ENCODE measurements around the gene MBTPS2. TPM values are rescaled to one million over a fixed set of nuclear protein-coding genes. Genes with fewer than 3 reads are reported as not detected.

The MBTPS2 gene
- total and polyA plus RNA-seq, 9 of the 15 experiments (the other 6 are each of a cell fraction or from before 2014, with no cell fraction given), result 2.3 to 18.7 (median 4.0) TPM

- no peak for ATAC-seq
- H3K27ac ChIP-seq (ENCODE audit: extremely low read depth, low read depth, low read length), result no peak overlapping the region
- intact Hi-C loops (cut with micrococcal nuclease), result loop anchor here (5.0 kb wide), 1 partner anchor 38 kb away; no protein-coding TSS in a partner anchor
Measured at GRCh38 chrX:21934414-21934813, 95.0 kb downstream of the MBTPS2 start.

More at GRCh38 chrX:21934414-21934813, 95.0 kb downstream of the MBTPS2 start:
- no peak for TF ChIP-seq BCOR (IDR thresholded peaks at IDR 0.05)
- TF ChIP-seq ZNF384 (IDR thresholded peaks at IDR 0.05; ENCODE audit: low read depth, low read length), result no peak
- TF ChIP-seq ZNF766 (CRISPR knock-in tag; conservative IDR thresholded peaks at IDR 0.05), result no peak
- no peak for TF ChIP-seq PRMT5 (CRISPR knock-in tag; IDR thresholded peaks at IDR 0.05)
- TF ChIP-seq VEZF1 (CRISPR knock-in tag; IDR thresholded peaks at IDR 0.05), result no peak
- TF ChIP-seq LEF1 (IDR thresholded peaks at IDR 0.05), result no peak
- TF ChIP-seq ZNF77 (CRISPR knock-in tag; IDR thresholded peaks at IDR 0.05), result no peak
- no peak for TF ChIP-seq MTA3 (IDR thresholded peaks at IDR 0.05; ENCODE audit: borderline replicate concordance)
- TF ChIP-seq ILF3 (IDR thresholded peaks at IDR 0.05; ENCODE audit: borderline replicate concordance), result no peak
- TF ChIP-seq ZC3H11A (IDR thresholded peaks at IDR 0.05; ENCODE audit: low read depth, low read length), result no peak
- no peak for TF ChIP-seq ZBTB7A (IDR thresholded peaks at IDR 0.05; ENCODE audit: borderline replicate concordance, control insufficient read depth, low read depth, low read length)
- TF ChIP-seq ZNF24 (IDR thresholded peaks at IDR 0.05), result no peak
- TF ChIP-seq RNF2 (IDR thresholded peaks at IDR 0.05), result no peak
- no peak for TF ChIP-seq ZNF586 (CRISPR knock-in tag; conservative IDR thresholded peaks at IDR 0.05)
- no peak overlapping the region for H3K4me2 ChIP-seq (ENCODE audit: insufficient read depth, low read length)
- in situ Hi-C loops (cut with MboI), result no loop called here
- no TSS peak for BruUV-seq (replicated peaks)
- H3K27me3 ChIP-seq (ENCODE audit: control insufficient read depth in 2 of 2, insufficient read depth in 2 of 2, low read length in 2 of 2), result no peaks in the 10 kb centered on the region
- H3K9me3 ChIP-seq (replicated peaks; ENCODE audit: control insufficient read depth, insufficient read depth, low read depth, low read length), result no peaks in the 10 kb centered on the region
- no peak for FAIRE-seq
- H3K9me1 ChIP-seq (ENCODE audit: control insufficient read depth, insufficient read depth, low read length), result no peaks in the 10 kb centered on the region
- H3K4me1 ChIP-seq (replicated peaks in 1 of 2; ENCODE audit: control insufficient read depth in 2 of 2, insufficient read depth in 2 of 2, low read length in 2 of 2), result no peaks in the 10 kb centered on the region; a peak in 2 of 5 replicates
- WGBS (ENCODE audit: insufficient coverage, low coverage, missing lambda C conversion rate), result 0% methylated on average over 1 of the region's 3 CpGs
- H3K9ac ChIP-seq (ENCODE audit: insufficient read depth in 1 of 2, low read depth in 2 of 2, low read length in 2 of 2), result no peak overlapping the region
- ChIA-PET POLR2A (interaction anchor here (0.6 kb wide), 1 partner anchor 64 kb away, joined by 3 read pairs; no protein-coding TSS in a partner anchor), CTCF (ENCODE audit: low intra/inter-chr PET ratio) (no interaction called here)
- no peak overlapping the region for H2AFZ ChIP-seq (ENCODE audit: low read depth, low read length)
- H3K36me3 ChIP-seq (ENCODE audit: control insufficient read depth, insufficient read depth, low read length), result no peaks in the 10 kb centered on the region
- no peaks in the 10 kb centered on the region for H3K79me2 ChIP-seq (ENCODE audit: control insufficient read depth, insufficient read depth, low read length)
- no peak overlapping the region for H3K4me3 ChIP-seq
- H4K20me1 ChIP-seq (replicated peaks; ENCODE audit: control insufficient read depth, insufficient read depth, low read length), result no peaks in the 10 kb centered on the region
- no peak for DNase-seq (ENCODE audit: extremely low read depth in 1 of 4, low spot score in 3 of 4)

Small RNA genes lying within 50 kb of the gene (small RNA-seq; reads per million reads assigned to genes)
- gene U73479.1, result not detected

Other genes with a start within 250 kb of the MBTPS2 start
- gene KLHL34, start 181.3 kb upstream of the MBTPS2 start, total RNA-seq (2014; rRNA removed), result not detected in 2 replicates
- not detected in 2 replicates for gene KLHL34, start 181.3 kb upstream of the MBTPS2 start, total RNA-seq (2014; rRNA removed; fragmentation: Illumina TruSeq; extraction: Trizol)
- not detected in 2 replicates for gene KLHL34, start 181.3 kb upstream of the MBTPS2 start, total RNA-seq (2015; rRNA removed; fragmentation: Illumina TruSeq; extraction: Trizol)
- not detected in 2 replicates for gene KLHL34, start 181.3 kb upstream of the MBTPS2 start, total RNA-seq (2021)
- not detected in 2 replicates for gene KLHL34, start 181.3 kb upstream of the MBTPS2 start, polyA plus RNA-seq (2011; rRNA removed)
- gene KLHL34, start 181.3 kb upstream of the MBTPS2 start, polyA plus RNA-seq (2014; fragmentation: Illumina TruSeq; extraction: Trizol), result not detected in 2 replicates
- not detected for gene KLHL34, start 181.3 kb upstream of the MBTPS2 start, polyA plus RNA-seq (2014; fragmentation: Nextera tagmentation; extraction: Ambion mirVana)
- gene KLHL34, start 181.3 kb upstream of the MBTPS2 start, polyA plus RNA-seq (2014; rRNA removed), result not detected in 2 replicates
- not detected in 2 replicates for gene SMPX, start 81.5 kb upstream of the MBTPS2 start, total RNA-seq (2014; rRNA removed)
- gene SMPX, start 81.5 kb upstream of the MBTPS2 start, total RNA-seq (2014; rRNA removed; fragmentation: Illumina TruSeq; extraction: Trizol), result not detected in 2 replicates
- not detected in 2 replicates for gene SMPX, start 81.5 kb upstream of the MBTPS2 start, total RNA-seq (2015; rRNA removed; fragmentation: Illumina TruSeq; extraction: Trizol)
- not detected in 2 replicates for gene SMPX, start 81.5 kb upstream of the MBTPS2 start, total RNA-seq (2021)
- not detected in 2 replicates for gene SMPX, start 81.5 kb upstream of the MBTPS2 start, polyA plus RNA-seq (2011; rRNA removed)
- gene SMPX, start 81.5 kb upstream of the MBTPS2 start, polyA plus RNA-seq (2014; fragmentation: Illumina TruSeq; extraction: Trizol), result not detected in 2 replicates
- not detected for gene SMPX, start 81.5 kb upstream of the MBTPS2 start, polyA plus RNA-seq (2014; fragmentation: Nextera tagmentation; extraction: Ambion mirVana)
- gene SMPX, start 81.5 kb upstream of the MBTPS2 start, polyA plus RNA-seq (2014; rRNA removed), result not detected in 2 replicates
- 1.0 TPM in 2 replicates for gene YY2, start 16.4 kb downstream of the MBTPS2 start, total RNA-seq (2014; rRNA removed)
- 1.0 and 1.3 TPM in 2 replicates for gene YY2, start 16.4 kb downstream of the MBTPS2 start, total RNA-seq (2014; rRNA removed; fragmentation: Illumina TruSeq; extraction: Trizol)
- gene YY2, start 16.4 kb downstream of the MBTPS2 start, total RNA-seq (2015; rRNA removed; fragmentation: Illumina TruSeq; extraction: Trizol), result 1.0 and 1.2 TPM in 2 replicates
- 2.2 TPM in 2 replicates for gene YY2, start 16.4 kb downstream of the MBTPS2 start, total RNA-seq (2021)
- gene YY2, start 16.4 kb downstream of the MBTPS2 start, polyA plus RNA-seq (2011; rRNA removed), result 1.1 and 1.2 TPM in 2 replicates
- 1.9 and 2.4 TPM in 2 replicates for gene YY2, start 16.4 kb downstream of the MBTPS2 start, polyA plus RNA-seq (2014; fragmentation: Illumina TruSeq; extraction: Trizol)
- gene YY2, start 16.4 kb downstream of the MBTPS2 start, polyA plus RNA-seq (2014; fragmentation: Nextera tagmentation; extraction: Ambion mirVana), result under 1 TPM; 0.77 to 0.87 TPM
- 0.53 and 1.7 TPM in 2 replicates for gene YY2, start 16.4 kb downstream of the MBTPS2 start, polyA plus RNA-seq (2014; rRNA removed)
- gene SMS, start 101.1 kb downstream of the MBTPS2 start, total RNA-seq (2014; rRNA removed), result 158 and 164 TPM in 2 replicates
- 193 and 211 TPM in 2 replicates for gene SMS, start 101.1 kb downstream of the MBTPS2 start, total RNA-seq (2014; rRNA removed; fragmentation: Illumina TruSeq; extraction: Trizol)
- gene SMS, start 101.1 kb downstream of the MBTPS2 start, total RNA-seq (2015; rRNA removed; fragmentation: Illumina TruSeq; extraction: Trizol), result 179 and 192 TPM in 2 replicates
- 150 and 152 TPM in 2 replicates for gene SMS, start 101.1 kb downstream of the MBTPS2 start, total RNA-seq (2021)
- gene SMS, start 101.1 kb downstream of the MBTPS2 start, polyA plus RNA-seq (2011; rRNA removed), result 75.5 and 111 TPM in 2 replicates
- gene SMS, start 101.1 kb downstream of the MBTPS2 start, polyA plus RNA-seq (2014; fragmentation: Illumina TruSeq; extraction: Trizol), result 181 and 193 TPM in 2 replicates
- 10 to 100 TPM; 71.1 to 98.5 TPM for gene SMS, start 101.1 kb downstream of the MBTPS2 start, polyA plus RNA-seq (2014; fragmentation: Nextera tagmentation; extraction: Ambion mirVana)
- gene SMS, start 101.1 kb downstream of the MBTPS2 start, polyA plus RNA-seq (2014; rRNA removed), result 133 TPM in 2 replicates
- 0.04 TPM in 1 of 2 replicates, not detected in the other for gene PHEX, start 192.7 kb downstream of the MBTPS2 start, total RNA-seq (2014; rRNA removed)
- 0.03 and 0.04 TPM in 2 replicates for gene PHEX, start 192.7 kb downstream of the MBTPS2 start, total RNA-seq (2014; rRNA removed; fragmentation: Illumina TruSeq; extraction: Trizol)
- 0.11 TPM in 1 of 2 replicates, not detected in the other for gene PHEX, start 192.7 kb downstream of the MBTPS2 start, total RNA-seq (2015; rRNA removed; fragmentation: Illumina TruSeq; extraction: Trizol)
- gene PHEX, start 192.7 kb downstream of the MBTPS2 start, total RNA-seq (2021), result 0.07 TPM in 1 of 2 replicates, not detected in the other
- 0.01 and 0.03 TPM in 2 replicates for gene PHEX, start 192.7 kb downstream of the MBTPS2 start, polyA plus RNA-seq (2011; rRNA removed)
- gene PHEX, start 192.7 kb downstream of the MBTPS2 start, polyA plus RNA-seq (2014; fragmentation: Illumina TruSeq; extraction: Trizol), result not detected in 2 replicates
- not detected for gene PHEX, start 192.7 kb downstream of the MBTPS2 start, polyA plus RNA-seq (2014; fragmentation: Nextera tagmentation; extraction: Ambion mirVana)
- gene PHEX, start 192.7 kb downstream of the MBTPS2 start, polyA plus RNA-seq (2014; rRNA removed), result not detected in 2 replicates

Data from K562 (cell line).